B cell (primary cell): ENCODE measurements around the gene RECK. TPM values are rescaled to one million over a fixed set of nuclear protein-coding genes. Genes with fewer than 3 reads are reported as not detected.

Experiments used
- ATAC-seq: fragments of 200-7000 bp; cut with Tn5 transposase; one replicate; pipeline ENCODE4 v1.10.0; 2021; ENCODE audit warnings: low read depth, mild to moderate bottlenecking, moderate number of reproducible peaks, moderate library complexity
- CTCF ChIA-PET: fragments of 350-600 bp; sonication (Branson Sonifier 250); formaldehyde crosslinking; loops from one replicate; lab custom pipeline; 2021; ENCODE audit warnings: antibody characterized with exemption, inconsistent platforms; lab: Charles Lee
- POLR2A ChIA-PET: fragments of 350-600 bp; sonication (Branson Sonifier 250); formaldehyde crosslinking; loops from one replicate; lab custom pipeline; 2021; ENCODE audit warnings: antibody characterized with exemption; lab: Charles Lee
- DNase-seq: peaks from one replicate; pipeline ENCODE4 v3.0.0; 2013
- H2AFZ ChIP-seq: 2 replicates; pipeline ENCODE4 v1.6.1; 2012; ENCODE audit warnings: mild to moderate bottlenecking, low read depth, low read length; ENCODE audit not compliant: insufficient read depth, poor library complexity, severe bottlenecking
- H3K27ac ChIP-seq, 2 donors: 1 replicate in 1 of 2; 2 replicates in 1 of 2; pipeline ENCODE4 v1.5.1; 2012 to 2013; ENCODE audit warnings: low read length in 2 of 2, mild to moderate bottlenecking in 2 of 2, moderate library complexity in 1 of 2
- H3K27me3 ChIP-seq, 4 experiments: fragments of 200-600 bp in 1 of 4; sonication (generic) in 1 of 4; replicated peaks in 1 of 4; 1 replicate in 2 of 4; 2 replicates in 2 of 4; pipeline versions ENCODE4 v1.6.1 to v1.7.0; 2013 to 2016; ENCODE audit warnings: low read length in 3 of 4, mild to moderate bottlenecking in 2 of 4, mixed read lengths in 1 of 4, moderate library complexity in 1 of 4; ENCODE audit not compliant: insufficient read depth in 4 of 4, control insufficient read depth in 3 of 4; ENCODE audit errors: control extremely low read depth in 1 of 4
- H3K36me3 ChIP-seq, 2 experiments: replicated peaks in 1 of 2; 1 replicate in 1 of 2; 2 replicates in 1 of 2; pipeline versions ENCODE4 v1.6.1 to v1.7.1; 2013; ENCODE audit warnings: low read length in 1 of 2; ENCODE audit not compliant: insufficient read depth in 2 of 2, control insufficient read depth in 1 of 2; ENCODE audit errors: control extremely low read depth in 1 of 2, extremely low read depth in 1 of 2
- H3K4me1 ChIP-seq, 2 donors: fragments of 200-600 bp in 1 of 2; sonication (generic) in 1 of 2; 1 replicate in 1 of 2; 2 replicates in 1 of 2; pipeline versions ENCODE4 v1.5.1 to v1.6.1; 2013 to 2017; ENCODE audit warnings: low read length in 2 of 2; ENCODE audit not compliant: control insufficient read depth in 2 of 2, insufficient read depth in 2 of 2
- H3K4me2 ChIP-seq: replicated peaks from 2 replicates; pipeline ENCODE3; 2012; ENCODE audit warnings: mild to moderate bottlenecking, low read depth, low read length; ENCODE audit not compliant: poor library complexity, severe bottlenecking
- H3K4me3 ChIP-seq, 5 experiments: fragments of 200-600 bp in 1 of 5; sonication (generic) in 1 of 5; 1 replicate in 3 of 5; 2 replicates in 2 of 5; pipeline versions ENCODE4 v1.5.1 to v1.7.0; 2011 to 2016; ENCODE audit warnings: low read length in 4 of 5, mild to moderate bottlenecking in 4 of 5, low read depth in 2 of 5, control low read depth in 1 of 5, moderate library complexity in 1 of 5; ENCODE audit not compliant: insufficient read depth in 1 of 5; ENCODE audit errors: control extremely low read depth in 1 of 5, extremely low read depth in 1 of 5
- H3K79me2 ChIP-seq: fragments of 200-600 bp; sonication (generic); one replicate; pipeline ENCODE4 v1.6.0; 2016; ENCODE audit warnings: low read length; ENCODE audit not compliant: control insufficient read depth, insufficient read depth
- H3K9ac ChIP-seq: fragments of 200-600 bp; sonication (generic); 2 replicates; pipeline ENCODE4 v1.6.1; 2017; ENCODE audit warnings: mild to moderate bottlenecking, low read length, moderate library complexity
- H3K9me3 ChIP-seq, 3 donors: one replicate each; pipeline versions ENCODE4 v1.6.1 to v1.7.1; 2013; ENCODE audit warnings: low read length in 2 of 3; ENCODE audit not compliant: control insufficient read depth in 2 of 3, insufficient read depth in 1 of 3; ENCODE audit errors: control extremely low read depth in 1 of 3
- H4K20me1 ChIP-seq: 2 replicates; pipeline ENCODE4 v1.6.0; 2012; ENCODE audit warnings: mild to moderate bottlenecking, low read length; ENCODE audit not compliant: insufficient read depth, control insufficient read depth, poor library complexity, severe bottlenecking
- H3K27ac Mint-ChIP-seq: one replicate; pipeline ENCODE4 v1.8.0; 2021; ENCODE audit warnings: mixed read lengths
- H3K27me3 Mint-ChIP-seq: one replicate; pipeline ENCODE4 v1.8.0; 2021; ENCODE audit warnings: mixed read lengths
- H3K4me1 Mint-ChIP-seq: one replicate; pipeline ENCODE4 v1.8.0; 2021; ENCODE audit warnings: mixed read lengths
- H3K4me3 Mint-ChIP-seq: one replicate; pipeline ENCODE4 v1.8.0; 2021; ENCODE audit warnings: mixed read lengths
- H3K9me3 Mint-ChIP-seq: one replicate; pipeline ENCODE4 v1.8.0; 2022; ENCODE audit warnings: mixed read lengths; ENCODE audit not compliant: insufficient read depth
- CTCF ChIP-seq: fragments of 200-600 bp; IDR thresholded peaks from one replicate; pipeline ENCODE4 v1.8.0; 2022; ENCODE audit warnings: antibody characterized with exemption, mild to moderate bottlenecking
- EZH2 ChIP-seq: IDR thresholded peaks from 2 replicates; pipeline ENCODE4 v1.6.1; 2012; ENCODE audit warnings: borderline replicate concordance, low read depth, mild to moderate bottlenecking, moderate library complexity, low read length; ENCODE audit not compliant: insufficient read depth, poor library complexity, severe bottlenecking
- whole genome bisulfite sequencing: methylation state at CpG from one replicate; pipeline ENCODE4 v1.1.5; 2013; ENCODE audit warnings: missing lambda C conversion rate; ENCODE audit not compliant: insufficient coverage; 5-methylcytosine and 5-hydroxymethylcytosine counted together
- intact Hi-C: fragments of 100-400 bp; cut with micrococcal nuclease; formaldehyde crosslinking; loops from one replicate; pipeline ENCODE4 v1.10.0; 2022
- polyA plus RNA-seq: library from polyadenylated mRNA; depleted of rRNA; stranded (reverse); fragments of >200 nt; gene quantifications from 2 replicates; pipeline ENCODE4 v1.2.3, GENCODE V29; 2012
- total RNA-seq, 2 donors: library from RNA; stranded (reverse); fragments of 120-200 nt in 1 of 2; gene quantifications; 1 replicate in 1 of 2; 2 replicates in 1 of 2; pipeline versions ENCODE4 v1.2.3 to v1.2.4, GENCODE V29; 2013 to 2022

The RECK gene
- total and polyA plus RNA-seq, 2 donors (not counting 1 experiment from before 2014, with no cell fraction given) = 5.6 to 7.7 TPM

DNA sequence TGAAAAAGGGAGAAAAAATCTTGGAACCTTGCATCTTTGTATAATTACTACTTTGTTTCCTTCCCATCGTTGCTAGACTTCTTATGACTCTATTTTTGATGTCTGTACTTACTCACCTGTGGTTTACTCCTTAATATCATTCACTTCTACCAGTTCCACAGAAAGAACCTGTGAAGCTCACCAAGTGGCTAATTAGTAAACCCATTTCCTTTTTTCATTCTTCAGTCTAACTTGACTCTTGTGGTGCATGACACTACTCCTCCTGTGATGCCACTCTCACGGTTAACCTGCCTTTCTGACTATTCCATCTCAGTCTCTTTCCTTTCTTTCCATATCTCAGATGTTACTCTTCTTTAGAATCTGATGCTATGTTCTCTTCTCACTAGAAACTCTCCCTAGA lies 14.6 kb downstream of the RECK start:
- no peak overlapping the region for H3K4me3 Mint-ChIP-seq
- DNase-seq (no peak), ATAC-seq (no peak)
- ChIA-PET CTCF (no interaction called here), POLR2A (no interaction called here)
- no peaks in the 10 kb centered on the region for H3K27me3 ChIP-seq
- H3K4me3 ChIP-seq = no peak overlapping the region
- H3K4me1 ChIP-seq = no peaks in the 10 kb centered on the region
- no peaks in the 10 kb centered on the region for H3K36me3 ChIP-seq
- H3K9ac ChIP-seq = no peak overlapping the region
- no peak overlapping the region for H3K27ac ChIP-seq
- H2AFZ ChIP-seq = no peak overlapping the region
- H3K27me3 Mint-ChIP-seq = no peaks in the 10 kb centered on the region
- TF ChIP-seq EZH2 (no peak), CTCF (no peak)
- H3K9me3 ChIP-seq = no peaks in the 10 kb centered on the region
- H3K9me3 Mint-ChIP-seq = no peaks in the 10 kb centered on the region
- H3K27ac Mint-ChIP-seq = no peak overlapping the region
- no peaks in the 10 kb centered on the region for H4K20me1 ChIP-seq
- no peak overlapping the region for H3K4me2 ChIP-seq
- WGBS = 55% methylated on average over 2 of the region's 2 CpGs
- intact Hi-C loops = no loop called here
- H3K79me2 ChIP-seq = peaks cover 25% of the 10 kb centered on the region
- no peaks in the 10 kb centered on the region for H3K4me1 Mint-ChIP-seq

- POLR2A ChIA-PET = interaction anchor here (0.6 kb wide), 1 partner anchor 198 kb away, joined by 4 read pairs; no protein-coding TSS in a partner anchor
- intact Hi-C loops = no loop called here
These were observed 17.3 kb downstream of the RECK start for GRCh38 chr9:36053971-36054370.

More at GRCh38 chr9:36053971-36054370, 17.3 kb downstream of the RECK start:
- Mint-ChIP-seq H3K27me3 (no peaks in the 10 kb centered on the region), H3K4me1 (no peaks in the 10 kb centered on the region), H3K4me3 (no peak overlapping the region), H3K27ac (no peak overlapping the region), H3K9me3 (no peaks in the 10 kb centered on the region)
- Histone ChIP-seq H3K4me2 (no peak overlapping the region), H3K79me2 (peaks cover 3% of the 10 kb centered on the region), H3K27me3 (no peaks in the 10 kb centered on the region), H3K4me3 (no peak overlapping the region), H3K9ac (no peak overlapping the region), H4K20me1 (no peaks in the 10 kb centered on the region), H3K4me1 (no peaks in the 10 kb centered on the region), H3K36me3 (no peaks in the 10 kb centered on the region), H3K9me3 (no peaks in the 10 kb centered on the region), H2AFZ (no peak overlapping the region), H3K27ac (no peak overlapping the region)
- WGBS = 56% methylated on average over 1 of the region's 3 CpGs
- DNase-seq = no peak
- CTCF ChIA-PET = interaction anchor here (0.7 to 1.2 kb wide), 2 partner anchors 31 to 471 kb away, joined by 3 to 4 read pairs; no protein-coding TSS in a partner anchor
- ATAC-seq = no peak
- TF ChIP-seq EZH2 = no peak
- no peak for TF ChIP-seq CTCF
